Nephron progenitor cell (in vitro differentiated cells): ENCODE measurements around the gene EPN3.
A peak's percentile ranks its signal among the peaks of the same experiment; 100 is the strongest.

Experiments
- DNase-seq: peaks from one replicate; pipeline ENCODE4 v3.0.0; 2021
- H3K27ac Mint-ChIP-seq: 2 replicates; pipeline ENCODE4 v1.8.0; 2021; ENCODE audit warnings: mild to moderate bottlenecking, moderate library complexity, mixed read lengths
- H3K27me3 Mint-ChIP-seq: 2 replicates; pipeline ENCODE4 v1.8.0; 2021; ENCODE audit warnings: mild to moderate bottlenecking, low read depth, mixed read lengths; ENCODE audit not compliant: poor library complexity
- H3K36me3 Mint-ChIP-seq: 2 replicates; pipeline ENCODE4 v1.8.0; 2021; ENCODE audit warnings: low read depth, mixed read lengths
- H3K4me1 Mint-ChIP-seq: 2 replicates; pipeline ENCODE4 v1.8.0; 2021; ENCODE audit warnings: mixed read lengths
- H3K4me3 Mint-ChIP-seq: 2 replicates; pipeline ENCODE4 v1.8.0; 2021; ENCODE audit warnings: mild to moderate bottlenecking, moderate library complexity, mixed read lengths
- H3K9me3 Mint-ChIP-seq: 2 replicates; pipeline ENCODE4 v1.8.0; 2021; ENCODE audit warnings: mild to moderate bottlenecking, moderate library complexity, mixed read lengths
- CTCF ChIP-seq: fragments of 200-600 bp; sonication (generic); IDR thresholded peaks from 2 replicates; pipeline ENCODE4 v1.5.0; 2021; ENCODE audit warnings: antibody characterized with exemption

EPN3 gene

GRCh38 chr17:50527949-50528474, 4.5 kb upstream of the EPN3 start:
- Mint-ChIP-seq H3K4me3 (no peak overlapping the region), H3K36me3 (no peaks in the 10 kb centered on the region), H3K9me3 (no peaks in the 10 kb centered on the region), H3K4me1 (peaks cover 42% of the 10 kb centered on the region), H3K27me3 (peaks cover 38% of the 10 kb centered on the region), H3K27ac (no peak overlapping the region)
- no peak for TF ChIP-seq CTCF
- DNase-seq: no peak

- no peak for DNase-seq
- no peak for TF ChIP-seq CTCF
- Mint-ChIP-seq H3K27ac (no peak overlapping the region), H3K4me1 (peaks cover 43% of the 10 kb centered on the region), H3K36me3 (no peaks in the 10 kb centered on the region), H3K27me3 (peaks cover 56% of the 10 kb centered on the region), H3K4me3 (no peak overlapping the region), H3K9me3 (no peaks in the 10 kb centered on the region)
Observed at GRCh38 chr17:50529849-50530248, 2.7 kb upstream of the EPN3 start.

GRCh38 chr17:50531428-50532025, 1.0 kb upstream of the EPN3 start:
- no peak for DNase-seq
- Mint-ChIP-seq H3K36me3 (no peaks in the 10 kb centered on the region), H3K4me3 (peak overlapping the region; percentile 74), H3K9me3 (no peaks in the 10 kb centered on the region), H3K27me3 (peaks cover 70% of the 10 kb centered on the region), H3K27ac (no peak overlapping the region), H3K4me1 (peaks cover 54% of the 10 kb centered on the region)
- TF ChIP-seq CTCF: no peak

- no peaks in the 10 kb centered on the region for H3K9me3 Mint-ChIP-seq
- TF ChIP-seq CTCF: no peak
- H3K4me3 Mint-ChIP-seq: peak overlapping the region; percentile 74
- no peaks in the 10 kb centered on the region for H3K36me3 Mint-ChIP-seq
- H3K27ac Mint-ChIP-seq: no peak overlapping the region
- no peak for DNase-seq
- peaks cover 70% of the 10 kb centered on the region for H3K27me3 Mint-ChIP-seq
- H3K4me1 Mint-ChIP-seq: peaks cover 52% of the 10 kb centered on the region
Observed at GRCh38 chr17:50533185-50533584, 650 bp downstream of the EPN3 start.

- peaks cover 70% of the 10 kb centered on the region for H3K27me3 Mint-ChIP-seq
- peak overlapping the region; percentile 74 for H3K4me3 Mint-ChIP-seq
- no peaks in the 10 kb centered on the region for H3K9me3 Mint-ChIP-seq
- H3K36me3 Mint-ChIP-seq: no peaks in the 10 kb centered on the region
- peaks cover 57% of the 10 kb centered on the region for H3K4me1 Mint-ChIP-seq
- no peak for TF ChIP-seq CTCF
- DNase-seq: no peak
- no peak overlapping the region for H3K27ac Mint-ChIP-seq
Observed at GRCh38 chr17:50533720-50534148, 1.2 kb downstream of the EPN3 start.
